Stimulated activated naive CD4-positive, alpha-beta T cell treated with Interleukin-2 at 50 U/mL for 16 hours (primary cell): ENCODE results near the gene EIF2S2.

Experiments used
- DNase-seq: peaks from one replicate; lab custom pipeline; 2025; lab: John Stamatoyannopoulos, UW

EIF2S2 gene

GRCh38 chr20:34122274-34122980, 10.4 kb upstream of the EIF2S2 start:
- no peak for DNase-seq

GRCh38 chr20:34120213-34120612, 8.2 kb upstream of the EIF2S2 start:
- DNase-seq = no peak

- no peak for DNase-seq
Observed at GRCh38 chr20:34115232-34115631, 3.2 kb upstream of the EIF2S2 start.

GRCh38 chr20:34114809-34115208, 2.8 kb upstream of the EIF2S2 start:
- DNase-seq = no peak

- no peak for DNase-seq
Observed at GRCh38 chr20:34112600-34113101, 608 bp upstream of the EIF2S2 start.

GRCh38 chr20:34110745-34111641, 1.1 kb downstream of the EIF2S2 start:
- DNase-seq = no peak

GRCh38 chr20:34110025-34110744, 1.9 kb downstream of the EIF2S2 start:
- DNase-seq = no peak

- DNase-seq = no peak
Observed at GRCh38 chr20:34109442-34109841, 2.6 kb downstream of the EIF2S2 start.

- no peak for DNase-seq
Observed at GRCh38 chr20:34108616-34109174, 3.3 kb downstream of the EIF2S2 start.

- DNase-seq = no peak
Observed at GRCh38 chr20:34105978-34106675, 5.9 kb downstream of the EIF2S2 start.

GRCh38 chr20:34104059-34104458, 8.0 kb downstream of the EIF2S2 start:
- DNase-seq = no peak

- no peak for DNase-seq
Observed at GRCh38 chr20:34102342-34102741, 9.7 kb downstream of the EIF2S2 start.

GRCh38 chr20:34100576-34100975, 11.5 kb downstream of the EIF2S2 start:
- no peak for DNase-seq

- no peak for DNase-seq
Observed at GRCh38 chr20:34099675-34100074, 12.4 kb downstream of the EIF2S2 start.

GRCh38 chr20:34098570-34098969, 13.5 kb downstream of the EIF2S2 start:
- no peak for DNase-seq

- no peak for DNase-seq
Observed at GRCh38 chr20:34096699-34097444, 15.2 kb downstream of the EIF2S2 start.

GRCh38 chr20:34095825-34096224, 16.2 kb downstream of the EIF2S2 start:
- no peak for DNase-seq

GRCh38 chr20:34093895-34094294, 18.1 kb downstream of the EIF2S2 start:
- DNase-seq = no peak

GRCh38 chr20:34091637-34092200, 20.3 kb downstream of the EIF2S2 start:
- no peak for DNase-seq

GRCh38 chr20:34090645-34091044, 21.4 kb downstream of the EIF2S2 start:
- DNase-seq = no peak
